Muscle of arm (tissue), 12 donors: Measurements from ENCODE around the gene AOC3. TPM values are rescaled to one million over a fixed set of nuclear protein-coding genes. Genes with fewer than 3 reads are reported as not detected.
"Not testable (repeated sequence)": the region's sequence is repeated elsewhere in the genome, so short reads cannot be mapped to it uniquely, and the experiment has no call there.

Source experiments
- DNase-seq: peaks from one replicate; pipeline ENCODE4 v3.0.0-alpha.2; 2013
- polyA plus RNA-seq, 12 donors: library from polyadenylated mRNA; unstranded; fragments of 120-200 nt; gene quantifications; one replicate each; pipeline ENCODE4 v1.2.1, GENCODE V29; 2013; ENCODE audit not compliant: insufficient read length in 12 of 12

Gene AOC3
- polyA plus RNA-seq, 12 donors: 14.4 to 22.0 (median 17.4) TPM; not detected in 1

DNA sequence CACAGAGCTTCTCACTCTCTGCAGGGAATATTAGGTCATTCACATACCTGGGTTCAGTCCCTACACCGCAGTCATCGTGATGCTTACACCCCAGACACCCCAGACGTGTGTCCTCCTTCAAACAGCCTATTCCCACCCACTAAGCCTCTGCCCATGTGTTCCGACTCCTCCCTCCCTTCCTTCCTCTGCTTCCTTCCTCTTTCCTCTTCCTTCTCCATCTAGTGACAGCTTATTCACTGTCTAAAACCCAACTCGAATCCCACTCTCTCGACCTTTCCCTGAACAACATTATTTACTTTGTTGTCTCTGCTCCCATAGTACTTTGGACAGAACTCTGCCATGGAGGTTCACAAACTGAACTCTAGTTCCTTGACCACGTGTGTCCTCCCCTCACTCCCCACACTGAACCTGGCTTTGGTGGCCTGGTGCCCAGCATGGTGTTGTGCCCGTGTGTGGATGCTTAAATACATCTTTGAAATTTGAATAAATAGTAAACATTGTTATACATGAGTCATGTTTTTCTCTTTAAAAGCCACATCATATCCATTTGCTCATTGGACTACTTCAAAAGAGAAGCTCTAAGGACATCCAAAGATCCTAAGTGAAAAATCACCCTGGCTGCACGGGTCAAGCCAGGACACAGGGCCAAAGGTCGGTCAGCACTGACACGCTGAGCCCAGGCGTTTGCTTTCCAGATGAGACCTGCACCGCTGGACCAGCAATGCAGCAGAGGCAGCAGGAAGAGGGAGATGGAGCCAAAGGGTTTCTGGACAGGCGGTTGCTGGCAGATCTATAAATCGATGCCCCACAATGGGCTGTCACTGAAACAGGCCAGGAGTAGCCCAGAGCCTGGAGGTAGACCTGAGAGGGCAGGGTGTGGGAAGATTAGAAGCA lies 35.5 kb downstream of the AOC3 start:
- DNase-seq: no peak

DNA sequence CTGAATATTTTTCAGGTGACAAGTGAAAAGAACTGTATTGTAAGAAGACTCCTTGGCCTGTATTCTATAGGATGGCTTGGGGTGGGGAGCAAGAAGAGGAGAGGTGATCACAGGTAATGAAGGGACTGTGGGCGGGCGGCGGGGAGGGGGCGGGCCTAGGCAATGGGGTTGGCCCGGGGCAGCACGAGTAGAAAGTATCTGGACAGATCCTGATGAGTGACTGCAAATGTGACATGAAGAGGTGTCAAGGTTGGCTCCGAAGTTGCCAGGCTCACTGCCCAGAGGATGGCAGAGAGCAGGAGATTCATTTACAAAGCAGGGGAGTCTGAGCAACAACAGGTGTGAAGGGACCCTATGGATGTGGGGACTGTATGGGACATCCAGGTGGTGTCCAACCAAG lies 38.8 kb downstream of the AOC3 start:
- DNase-seq: no peak

GRCh38 chr17:42891539-42892152 lies 40.6 kb downstream of the AOC3 start:
- no peak for DNase-seq

DNA sequence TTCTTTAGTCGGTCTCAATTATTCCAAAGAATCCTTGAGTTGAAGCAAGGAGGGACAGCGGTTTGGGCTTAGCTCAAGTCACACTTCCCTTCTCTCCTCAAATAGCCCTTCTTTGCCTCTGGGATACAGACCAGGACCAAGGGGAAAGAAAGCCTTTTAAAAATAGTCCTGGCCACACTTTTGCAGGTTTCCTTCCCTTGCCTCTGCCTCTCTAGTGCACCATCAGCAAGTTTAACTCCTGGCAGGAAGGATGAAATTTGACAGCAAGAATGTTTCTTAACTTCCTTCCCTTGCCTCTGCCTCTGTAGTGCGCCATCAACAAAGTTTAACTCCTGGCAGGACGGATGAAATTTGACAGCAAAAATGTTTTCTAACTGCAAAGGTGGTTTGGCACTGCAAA lies 42.4 kb downstream of the AOC3 start:
- peak; percentile 41 for DNase-seq

GRCh38 chr17:42894283-42895184 lies 43.5 kb downstream of the AOC3 start:
- no peak for DNase-seq

- peak; percentile 61 for DNase-seq
These were observed 44.2 kb downstream of the AOC3 start for GRCh38 chr17:42895185-42895555.

DNA sequence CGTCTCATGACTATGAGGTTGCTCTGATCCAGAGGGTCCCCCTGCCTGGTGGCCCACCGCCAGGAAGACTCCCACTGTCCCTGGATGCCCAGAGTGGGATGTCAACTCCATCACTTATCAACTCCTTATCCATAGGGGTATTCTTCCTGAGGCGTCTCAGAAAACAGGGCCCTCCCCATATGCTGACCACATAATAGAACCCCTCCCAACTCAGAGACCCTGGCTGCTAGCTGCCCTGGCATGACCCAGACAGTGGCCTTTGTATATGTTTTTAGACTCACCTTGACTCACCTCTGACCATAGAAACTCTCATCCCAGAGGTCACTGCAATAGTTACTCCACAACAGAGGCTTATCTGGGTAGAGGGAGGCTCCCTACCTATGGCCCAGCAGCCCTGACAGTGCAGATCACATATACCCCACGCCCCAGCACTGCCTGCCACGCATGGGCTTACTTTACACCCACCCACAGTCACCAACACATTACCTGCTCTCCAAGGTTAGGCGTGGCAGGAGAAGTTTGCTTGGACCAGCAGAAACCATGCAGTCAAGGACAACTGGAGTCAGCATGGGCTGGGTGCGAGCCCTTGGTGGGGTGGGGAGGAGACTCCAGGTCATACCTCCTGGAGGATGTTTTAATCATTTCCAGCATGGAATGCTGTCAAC lies 47.3 kb downstream of the AOC3 start:
- no peak for DNase-seq

- DNase-seq: not testable (repeated sequence)
These were observed 49.0 kb downstream of the AOC3 start for GRCh38 chr17:42899981-42900380.

DNA sequence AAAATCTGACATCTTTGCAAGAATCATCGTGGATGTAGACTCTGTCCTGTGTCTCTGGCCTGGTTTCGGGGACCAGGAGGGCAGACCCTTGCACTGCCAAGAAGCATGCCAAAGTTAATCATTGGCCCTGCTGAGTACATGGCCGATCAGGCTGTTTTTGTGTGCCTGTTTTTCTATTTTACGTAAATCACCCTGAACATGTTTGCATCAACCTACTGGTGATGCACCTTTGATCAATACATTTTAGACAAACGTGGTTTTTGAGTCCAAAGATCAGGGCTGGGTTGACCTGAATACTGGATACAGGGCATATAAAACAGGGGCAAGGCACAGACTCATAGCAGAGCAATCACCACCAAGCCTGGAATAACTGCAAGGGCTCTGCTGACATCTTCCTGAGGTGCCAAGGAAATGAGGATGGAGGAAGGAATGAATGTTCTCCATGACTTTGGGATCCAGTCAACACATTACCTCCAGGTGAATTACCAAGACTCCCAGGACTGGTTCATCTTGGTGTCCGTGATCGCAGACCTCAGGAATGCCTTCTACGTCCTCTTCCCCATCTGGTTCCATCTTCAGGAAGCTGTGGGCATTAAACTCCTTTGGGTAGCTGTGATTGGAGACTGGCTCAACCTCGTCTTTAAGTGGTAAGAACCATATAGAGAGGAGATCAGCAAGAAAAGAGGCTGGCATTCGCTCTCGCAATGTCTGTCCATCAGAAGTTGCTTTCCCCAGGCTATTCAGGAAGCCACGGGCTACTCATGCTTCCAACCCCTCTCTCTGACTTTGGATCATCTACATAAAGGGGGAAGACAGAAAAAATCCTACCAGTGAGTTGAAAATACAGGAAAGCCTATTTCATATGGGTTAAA lies 49.7 kb downstream of the AOC3 start, which contains the start of gene G6PC1:
TSS of gene G6PC1 (plus strand) at position 340 of the 872 bp plus-strand sequence. CDS start at position 418, 78 bp downstream.
- no peak for DNase-seq

GRCh38 chr17:42901535-42902229 lies 50.7 kb downstream of the AOC3 start:
- no peak for DNase-seq

DNA sequence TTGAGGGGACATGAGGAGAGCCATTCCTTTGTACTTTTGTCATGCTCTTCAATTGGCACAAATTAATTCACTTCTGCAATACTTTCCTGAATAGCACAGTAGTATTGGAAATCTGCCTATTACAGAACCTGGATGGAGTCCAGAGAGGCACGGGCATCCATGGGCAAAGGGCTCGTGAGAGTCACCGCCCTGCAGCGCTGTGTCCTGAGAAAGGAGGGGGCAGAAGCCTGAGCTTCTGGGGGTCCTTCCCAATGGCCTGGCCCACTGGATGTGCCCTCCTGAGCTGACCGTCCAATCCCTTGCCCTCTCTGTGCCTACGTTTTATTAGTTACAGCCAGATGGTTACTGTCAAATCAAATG lies 53.1 kb downstream of the AOC3 start:
- no peak for DNase-seq

GRCh38 chr17:42906772-42907446 lies 55.9 kb downstream of the AOC3 start:
- DNase-seq: no peak

Other genes starting within 250 kb of the AOC3 start
- 10 to 100 TPM in 11 of 12 donors, not detected in 1; 26.3 to 40.9 (median 36.8) TPM for gene RETREG3, start 241.8 kb upstream of the AOC3 start, polyA plus RNA-seq
- 10 to 100 TPM in 11 of 12 donors, not detected in 1; 27.3 to 38.3 (median 33.6) TPM for gene TUBG1, start 241.5 kb upstream of the AOC3 start, polyA plus RNA-seq
- gene TUBG2, start 191.9 kb upstream of the AOC3 start, polyA plus RNA-seq: 10 to 100 TPM in 11 of 12 donors, not detected in 1; 10.1 to 27.6 (median 12.1) TPM
- 10 to 100 TPM in 11 of 12 donors, not detected in 1; 21.0 to 70.2 (median 33.4) TPM for gene PLEKHH3, start 174.2 kb upstream of the AOC3 start, polyA plus RNA-seq
- gene CCR10, start 169.4 kb upstream of the AOC3 start, polyA plus RNA-seq: 1 to 10 TPM in 6 of 12 donors, under 1 TPM in 4, not detected in 2; 0.78 to 2.7 (median 1.2) TPM
- 10 to 100 TPM in 8 of 12 donors, 1 to 10 TPM in 3, not detected in 1; 8.3 to 22.3 (median 11.4) TPM for gene CNTNAP1, start 168.7 kb upstream of the AOC3 start, polyA plus RNA-seq
- gene EZH1, start 106.2 kb upstream of the AOC3 start, polyA plus RNA-seq: 10 to 100 TPM in 11 of 12 donors, not detected in 1; 15.0 to 33.7 (median 22.3) TPM
- 100 to 1,000 TPM in 1 of 12 donors, 10 to 100 TPM in 10, not detected in 1; 60.4 to 120 (median 69.4) TPM for gene RAMP2, start 90.0 kb upstream of the AOC3 start, polyA plus RNA-seq
- gene VPS25, start 77.8 kb upstream of the AOC3 start, polyA plus RNA-seq: 10 to 100 TPM in 11 of 12 donors, not detected in 1; 25.0 to 46.1 (median 30.6) TPM
- gene WNK4, start 70.6 kb upstream of the AOC3 start, polyA plus RNA-seq: 1 to 10 TPM in 2 of 12 donors, under 1 TPM in 8, not detected in 2; 0.32 to 3.3 (median 0.67) TPM
- gene COA3, start 52.5 kb upstream of the AOC3 start, polyA plus RNA-seq: 10 to 100 TPM in 11 of 12 donors, not detected in 1; 45.3 to 64.9 (median 56.4) TPM
- 1 to 10 TPM in 4 of 12 donors, under 1 TPM in 6, not detected in 2; 0.30 to 2.1 (median 0.92) TPM for gene CNTD1, start 52.3 kb upstream of the AOC3 start, polyA plus RNA-seq
- 10 to 100 TPM in 11 of 12 donors, not detected in 1; 36.0 to 57.1 (median 49.2) TPM for gene BECN1, start 26.9 kb upstream of the AOC3 start, polyA plus RNA-seq
- gene PSME3, start 17.8 kb upstream of the AOC3 start, polyA plus RNA-seq: 10 to 100 TPM in 11 of 12 donors, not detected in 1; 47.2 to 71.8 (median 54.4) TPM
- 1 to 10 TPM in 3 of 12 donors, under 1 TPM in 7, not detected in 2; 0.51 to 1.1 (median 0.89) TPM for gene AOC2, start 6.6 kb upstream of the AOC3 start, polyA plus RNA-seq
- gene G6PC1, start 49.6 kb downstream of the AOC3 start, polyA plus RNA-seq: under 1 TPM in 3 of 12 donors, not detected in 9; 0.04 to 0.28 (median 0.16) TPM
- 10 to 100 TPM in 11 of 12 donors, not detected in 1; 42.1 to 75.5 (median 48.0) TPM for gene AARSD1, start 113.3 kb downstream of the AOC3 start, polyA plus RNA-seq
- 10 to 100 TPM in 11 of 12 donors, not detected in 1; 17.2 to 89.5 (median 67.5) TPM for gene PTGES3L, start 128.9 kb downstream of the AOC3 start, polyA plus RNA-seq
- 100 to 1,000 TPM in 1 of 12 donors, 10 to 100 TPM in 1, 1 to 10 TPM in 10; 7.0 to 111 (median 7.5) TPM for gene RUNDC1, start 129.4 kb downstream of the AOC3 start, polyA plus RNA-seq
- 1,000 to 10,000 TPM in 11 of 12 donors, not detected in 1; 1,439 to 2,418 (median 2,314) TPM for gene RPL27, start 147.2 kb downstream of the AOC3 start, polyA plus RNA-seq
- 10 to 100 TPM in 1 of 12 donors, 1 to 10 TPM in 10, not detected in 1; 3.0 to 15.5 (median 4.6) TPM for gene IFI35, start 155.6 kb downstream of the AOC3 start, polyA plus RNA-seq
- gene VAT1, start 171.2 kb downstream of the AOC3 start, polyA plus RNA-seq: 100 to 1,000 TPM in 1 of 12 donors, 10 to 100 TPM in 10, not detected in 1; 54.1 to 123 (median 65.8) TPM
- gene RND2, start 174.0 kb downstream of the AOC3 start, polyA plus RNA-seq: 1 to 10 TPM in 3 of 12 donors, under 1 TPM in 7, not detected in 2; 0.29 to 1.5 (median 0.78) TPM